HUES6 (cell line): Measurements from ENCODE around the gene TYMP.
"Not testable (repeated sequence)": the region's sequence is repeated elsewhere in the genome, so short reads cannot be mapped to it uniquely, and the experiment has no call there.

ENCODE experiments used
- H3K27ac ChIP-seq: 2 replicates; pipeline ENCODE4 v1.7.0; 2013; ENCODE audit warnings: low read depth, mild to moderate bottlenecking, low read length, inconsistent platforms
- H3K27me3 ChIP-seq: 2 replicates; pipeline ENCODE4 v1.6.1; 2013; ENCODE audit warnings: low read length; ENCODE audit not compliant: control insufficient read depth, insufficient read depth
- H3K36me3 ChIP-seq: 2 replicates; pipeline ENCODE4 v1.6.1; 2013; ENCODE audit warnings: low read length; ENCODE audit not compliant: control insufficient read depth, insufficient read depth
- H3K4me1 ChIP-seq: 2 replicates; pipeline ENCODE4 v1.6.1; 2013; ENCODE audit warnings: low read length; ENCODE audit not compliant: control insufficient read depth, insufficient read depth
- H3K4me3 ChIP-seq: 2 replicates; pipeline ENCODE4 v1.5.1; 2013; ENCODE audit warnings: low read depth, low read length
- H3K9ac ChIP-seq: one replicate; pipeline ENCODE4 v1.6.1; 2013; ENCODE audit warnings: mild to moderate bottlenecking, low read length
- H3K9me3 ChIP-seq: 2 replicates; pipeline ENCODE4 v1.6.1; 2013; ENCODE audit warnings: low read depth, low read length; ENCODE audit not compliant: control insufficient read depth, insufficient read depth

TYMP gene

GRCh38 chr22:50546326-50547262, 16.8 kb upstream of the TYMP start:
- Histone ChIP-seq H3K9ac (no peak overlapping the region), H3K27ac (no peak overlapping the region), H3K36me3 (no peaks in the 10 kb centered on the region), H3K4me1 (no peaks in the 10 kb centered on the region), H3K9me3 (no peaks in the 10 kb centered on the region), H3K4me3 (no peak overlapping the region), H3K27me3 (peaks cover 22% of the 10 kb centered on the region)

GRCh38 chr22:50545522-50546325, 15.9 kb upstream of the TYMP start, which contains the start of gene KLHDC7B:
TSS of gene KLHDC7B (plus strand) at chr22:50545899. CDS start at chr22:50546244, 345 bp downstream.
- Histone ChIP-seq H3K27ac (no peak within 1 kb of the TSS), H3K4me3 (no peak within 1 kb of the TSS), H3K4me1 (no peaks in the 10 kb centered on the region), H3K36me3 (no peaks in the 10 kb centered on the region), H3K9ac (no peak within 1 kb of the TSS), H3K9me3 (no peaks in the 10 kb centered on the region), H3K27me3 (peaks cover 22% of the 10 kb centered on the region)

- Histone ChIP-seq H3K4me3 (no peak overlapping the region), H3K4me1 (no peaks in the 10 kb centered on the region), H3K9me3 (no peaks in the 10 kb centered on the region), H3K9ac (no peak overlapping the region), H3K27ac (no peak overlapping the region), H3K27me3 (peaks cover 22% of the 10 kb centered on the region), H3K36me3 (no peaks in the 10 kb centered on the region)
These were observed 15.0 kb upstream of the TYMP start for GRCh38 chr22:50544746-50545253.

- Histone ChIP-seq H3K27me3 (peaks cover 22% of the 10 kb centered on the region), H3K4me1 (no peaks in the 10 kb centered on the region), H3K36me3 (no peaks in the 10 kb centered on the region), H3K9ac (no peak overlapping the region), H3K27ac (no peak overlapping the region), H3K9me3 (no peaks in the 10 kb centered on the region), H3K4me3 (peak overlapping the region; percentile 49)
These were observed 14.4 kb upstream of the TYMP start for GRCh38 chr22:50544078-50544745.

GRCh38 chr22:50542416-50542927, 12.7 kb upstream of the TYMP start:
- Histone ChIP-seq H3K4me3 (no peak overlapping the region), H3K4me1 (no peaks in the 10 kb centered on the region), H3K36me3 (no peaks in the 10 kb centered on the region), H3K9me3 (no peaks in the 10 kb centered on the region), H3K9ac (no peak overlapping the region), H3K27ac (no peak overlapping the region), H3K27me3 (peaks cover 22% of the 10 kb centered on the region)

GRCh38 chr22:50541667-50542026, 11.8 kb upstream of the TYMP start:
- not testable (repeated sequence) for H3K9ac ChIP-seq, H3K4me1 ChIP-seq, H3K27ac ChIP-seq, H3K4me3 ChIP-seq, H3K36me3 ChIP-seq, H3K9me3 ChIP-seq
- H3K27me3 ChIP-seq = peaks cover 22% of the 10 kb centered on the region

- no peak overlapping the region for H3K4me3 ChIP-seq
- no peaks in the 10 kb centered on the region for H3K36me3 ChIP-seq
- H3K9ac ChIP-seq = no peak overlapping the region
- no peak overlapping the region for H3K27ac ChIP-seq
- H3K9me3 ChIP-seq = no peaks in the 10 kb centered on the region
- H3K4me1 ChIP-seq = no peaks in the 10 kb centered on the region
- H3K27me3 ChIP-seq = peaks cover 12% of the 10 kb centered on the region
These were observed 10.6 kb upstream of the TYMP start for GRCh38 chr22:50540381-50540780.

GRCh38 chr22:50537765-50538164, 8.0 kb upstream of the TYMP start:
- Histone ChIP-seq H3K4me3 (no peak overlapping the region), H3K4me1 (peaks cover 8% of the 10 kb centered on the region; the same call in 1 of the 2 replicates), H3K27ac (no peak overlapping the region), H3K27me3 (peaks cover 14% of the 10 kb centered on the region), H3K9ac (no peak overlapping the region), H3K9me3 (no peaks in the 10 kb centered on the region), H3K36me3 (no peaks in the 10 kb centered on the region)

GRCh38 chr22:50536226-50536625, 6.4 kb upstream of the TYMP start:
- H3K27me3 ChIP-seq = peaks cover 30% of the 10 kb centered on the region
- no peak overlapping the region for H3K9ac ChIP-seq
- H3K36me3 ChIP-seq = no peaks in the 10 kb centered on the region
- no peaks in the 10 kb centered on the region for H3K9me3 ChIP-seq
- no peak overlapping the region for H3K4me3 ChIP-seq
- H3K4me1 ChIP-seq = peaks cover 10% of the 10 kb centered on the region
- H3K27ac ChIP-seq = no peak overlapping the region

GRCh38 chr22:50535113-50535512, 5.3 kb upstream of the TYMP start:
- Histone ChIP-seq H3K9me3 (no peaks in the 10 kb centered on the region), H3K4me3 (no peak overlapping the region), H3K27me3 (peaks cover 41% of the 10 kb centered on the region), H3K9ac (no peak overlapping the region), H3K27ac (no peak overlapping the region), H3K4me1 (peaks cover 13% of the 10 kb centered on the region), H3K36me3 (no peaks in the 10 kb centered on the region)
